WTC11 (cell line): ENCODE data around the gene PSMB2.

Experiments used
- ATF3 ChIP-seq: sonication (generic); formaldehyde crosslinking; conservative IDR thresholded peaks from 2 replicates; pipeline ENCODE4 v1.8.1; 2022; ENCODE audit warnings: mild to moderate bottlenecking, missing genetic modification reagents
- CREM ChIP-seq: sonication (generic); formaldehyde crosslinking; IDR thresholded peaks from 2 replicates; pipeline ENCODE4 v1.8.1; 2022; ENCODE audit warnings: mild to moderate bottlenecking, missing genetic modification reagents, moderate library complexity
- ESRRA ChIP-seq: sonication (generic); formaldehyde crosslinking; IDR thresholded peaks from 2 replicates; pipeline ENCODE4 v1.8.1; 2022; ENCODE audit warnings: mild to moderate bottlenecking, missing genetic modification reagents, borderline replicate concordance
- MAX ChIP-seq: sonication (generic); formaldehyde crosslinking; IDR thresholded peaks from 2 replicates; pipeline ENCODE4 v1.8.0; 2022; ENCODE audit warnings: mild to moderate bottlenecking, missing genetic modification reagents
- SP1 ChIP-seq: sonication (generic); formaldehyde crosslinking; conservative IDR thresholded peaks from 2 replicates; pipeline ENCODE4 v1.8.1; 2022; ENCODE audit warnings: missing genetic modification reagents
- USF1 ChIP-seq: sonication (generic); formaldehyde crosslinking; IDR thresholded peaks from 2 replicates; pipeline ENCODE4 v1.8.0; 2022; ENCODE audit warnings: mild to moderate bottlenecking, missing genetic modification reagents
- ZNF232 ChIP-seq: sonication (generic); formaldehyde crosslinking; IDR thresholded peaks from 2 replicates; pipeline ENCODE4 v1.8.0; 2022; ENCODE audit warnings: mild to moderate bottlenecking, missing genetic modification reagents
- TF ChIP-seq, protein P1 (sequence below): sonication (generic); formaldehyde crosslinking; IDR thresholded peaks from 2 replicates; pipeline ENCODE4 v1.8.1; 2023; ENCODE audit warnings: mild to moderate bottlenecking, missing genetic modification reagents, moderate library complexity
- TF ChIP-seq, protein P2 (sequence below): fragments of 200-600 bp; IDR thresholded peaks from 2 replicates; pipeline ENCODE4 v1.8.0; 2022; ENCODE audit warnings: antibody characterized with exemption
- TF ChIP-seq, protein P3 (sequence below): sonication (generic); formaldehyde crosslinking; IDR thresholded peaks from 2 replicates; pipeline ENCODE4 v1.8.1; 2023; ENCODE audit warnings: mild to moderate bottlenecking, missing genetic modification reagents, moderate library complexity

DNA sequence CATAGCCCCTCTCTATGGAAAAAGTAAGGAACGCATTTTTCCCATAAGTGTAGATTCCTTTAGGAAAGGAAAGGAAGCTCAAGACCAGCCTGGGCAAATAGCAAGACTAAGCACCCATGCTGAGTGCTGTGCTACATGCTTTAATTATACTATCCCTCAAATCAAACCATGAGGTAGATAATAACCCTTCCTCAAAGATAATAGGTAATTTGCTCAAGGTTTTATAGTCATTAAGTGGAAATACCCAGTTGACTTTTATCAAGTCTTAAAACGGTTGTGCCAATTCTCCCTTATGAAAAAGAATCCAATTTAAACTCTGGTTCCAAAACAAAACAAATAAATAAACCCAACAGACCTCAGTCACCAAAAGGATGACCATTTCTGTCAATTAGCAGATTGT, 87.5 kb downstream of the PSMB2 start:
- TF ChIP-seq, protein P1, sequence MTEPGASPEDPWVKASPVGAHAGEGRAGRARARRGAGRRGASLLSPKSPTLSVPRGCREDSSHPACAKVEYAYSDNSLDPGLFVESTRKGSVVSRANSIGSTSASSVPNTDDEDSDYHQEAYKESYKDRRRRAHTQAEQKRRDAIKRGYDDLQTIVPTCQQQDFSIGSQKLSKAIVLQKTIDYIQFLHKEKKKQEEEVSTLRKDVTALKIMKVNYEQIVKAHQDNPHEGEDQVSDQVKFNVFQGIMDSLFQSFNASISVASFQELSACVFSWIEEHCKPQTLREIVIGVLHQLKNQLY (CRISPR knock-in tag), result no peak
- TF ChIP-seq, protein P2, sequence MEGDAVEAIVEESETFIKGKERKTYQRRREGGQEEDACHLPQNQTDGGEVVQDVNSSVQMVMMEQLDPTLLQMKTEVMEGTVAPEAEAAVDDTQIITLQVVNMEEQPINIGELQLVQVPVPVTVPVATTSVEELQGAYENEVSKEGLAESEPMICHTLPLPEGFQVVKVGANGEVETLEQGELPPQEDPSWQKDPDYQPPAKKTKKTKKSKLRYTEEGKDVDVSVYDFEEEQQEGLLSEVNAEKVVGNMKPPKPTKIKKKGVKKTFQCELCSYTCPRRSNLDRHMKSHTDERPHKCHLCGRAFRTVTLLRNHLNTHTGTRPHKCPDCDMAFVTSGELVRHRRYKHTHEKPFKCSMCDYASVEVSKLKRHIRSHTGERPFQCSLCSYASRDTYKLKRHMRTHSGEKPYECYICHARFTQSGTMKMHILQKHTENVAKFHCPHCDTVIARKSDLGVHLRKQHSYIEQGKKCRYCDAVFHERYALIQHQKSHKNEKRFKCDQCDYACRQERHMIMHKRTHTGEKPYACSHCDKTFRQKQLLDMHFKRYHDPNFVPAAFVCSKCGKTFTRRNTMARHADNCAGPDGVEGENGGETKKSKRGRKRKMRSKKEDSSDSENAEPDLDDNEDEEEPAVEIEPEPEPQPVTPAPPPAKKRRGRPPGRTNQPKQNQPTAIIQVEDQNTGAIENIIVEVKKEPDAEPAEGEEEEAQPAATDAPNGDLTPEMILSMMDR, result no peak
- TF ChIP-seq ZNF232 (CRISPR knock-in tag), result no peak
- TF ChIP-seq MAX, result no peak
- TF ChIP-seq ESRRA (CRISPR knock-in tag), result no peak
- TF ChIP-seq, protein P3, sequence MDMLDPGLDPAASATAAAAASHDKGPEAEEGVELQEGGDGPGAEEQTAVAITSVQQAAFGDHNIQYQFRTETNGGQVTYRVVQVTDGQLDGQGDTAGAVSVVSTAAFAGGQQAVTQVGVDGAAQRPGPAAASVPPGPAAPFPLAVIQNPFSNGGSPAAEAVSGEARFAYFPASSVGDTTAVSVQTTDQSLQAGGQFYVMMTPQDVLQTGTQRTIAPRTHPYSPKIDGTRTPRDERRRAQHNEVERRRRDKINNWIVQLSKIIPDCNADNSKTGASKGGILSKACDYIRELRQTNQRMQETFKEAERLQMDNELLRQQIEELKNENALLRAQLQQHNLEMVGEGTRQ (CRISPR knock-in tag), result no peak
- TF ChIP-seq USF1, result no peak
- no peak for TF ChIP-seq SP1 (CRISPR knock-in tag)
- no peak for TF ChIP-seq ATF3
- no peak for TF ChIP-seq CREM
